GM10266 (cell line): ENCODE data around the gene HTR2A.
A peak's percentile ranks its signal among the peaks of the same experiment; 100 is the strongest.

Experiments used
- DNase-seq: peaks from one replicate; pipeline ENCODE4 v3.0.0; 2012; ENCODE audit errors: extremely low spot score
- TF ChIP-seq, protein P1 (sequence below): IDR thresholded peaks from 2 replicates; pipeline ENCODE4 v1.5.1; 2012; ENCODE audit warnings: mild to moderate bottlenecking, low read depth; ENCODE audit not compliant: control insufficient read depth, insufficient read depth; ENCODE audit errors: missing control alignments

HTR2A gene

DNA sequence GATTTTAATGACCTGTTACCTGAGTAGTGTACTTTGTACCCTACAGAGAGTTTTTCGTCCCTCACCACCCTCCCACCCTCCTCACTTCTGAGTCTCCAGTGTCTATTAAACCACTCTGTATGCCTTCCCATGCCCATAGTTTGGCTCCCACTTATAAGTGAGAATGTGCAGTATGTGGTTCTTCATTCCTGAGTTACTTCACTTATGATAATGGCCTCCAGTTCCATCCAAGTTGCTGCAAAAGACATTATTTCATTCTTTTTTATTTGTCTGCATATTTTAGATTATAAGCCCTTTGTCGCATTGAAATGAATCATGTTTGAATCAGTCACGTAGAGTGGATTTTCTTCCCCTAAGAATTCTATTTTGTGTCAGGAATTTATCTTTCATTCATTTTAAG is 12.2 kb upstream of the HTR2A start:
- TF ChIP-seq, protein P1, sequence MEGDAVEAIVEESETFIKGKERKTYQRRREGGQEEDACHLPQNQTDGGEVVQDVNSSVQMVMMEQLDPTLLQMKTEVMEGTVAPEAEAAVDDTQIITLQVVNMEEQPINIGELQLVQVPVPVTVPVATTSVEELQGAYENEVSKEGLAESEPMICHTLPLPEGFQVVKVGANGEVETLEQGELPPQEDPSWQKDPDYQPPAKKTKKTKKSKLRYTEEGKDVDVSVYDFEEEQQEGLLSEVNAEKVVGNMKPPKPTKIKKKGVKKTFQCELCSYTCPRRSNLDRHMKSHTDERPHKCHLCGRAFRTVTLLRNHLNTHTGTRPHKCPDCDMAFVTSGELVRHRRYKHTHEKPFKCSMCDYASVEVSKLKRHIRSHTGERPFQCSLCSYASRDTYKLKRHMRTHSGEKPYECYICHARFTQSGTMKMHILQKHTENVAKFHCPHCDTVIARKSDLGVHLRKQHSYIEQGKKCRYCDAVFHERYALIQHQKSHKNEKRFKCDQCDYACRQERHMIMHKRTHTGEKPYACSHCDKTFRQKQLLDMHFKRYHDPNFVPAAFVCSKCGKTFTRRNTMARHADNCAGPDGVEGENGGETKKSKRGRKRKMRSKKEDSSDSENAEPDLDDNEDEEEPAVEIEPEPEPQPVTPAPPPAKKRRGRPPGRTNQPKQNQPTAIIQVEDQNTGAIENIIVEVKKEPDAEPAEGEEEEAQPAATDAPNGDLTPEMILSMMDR: no peak
- no peak for DNase-seq

DNA sequence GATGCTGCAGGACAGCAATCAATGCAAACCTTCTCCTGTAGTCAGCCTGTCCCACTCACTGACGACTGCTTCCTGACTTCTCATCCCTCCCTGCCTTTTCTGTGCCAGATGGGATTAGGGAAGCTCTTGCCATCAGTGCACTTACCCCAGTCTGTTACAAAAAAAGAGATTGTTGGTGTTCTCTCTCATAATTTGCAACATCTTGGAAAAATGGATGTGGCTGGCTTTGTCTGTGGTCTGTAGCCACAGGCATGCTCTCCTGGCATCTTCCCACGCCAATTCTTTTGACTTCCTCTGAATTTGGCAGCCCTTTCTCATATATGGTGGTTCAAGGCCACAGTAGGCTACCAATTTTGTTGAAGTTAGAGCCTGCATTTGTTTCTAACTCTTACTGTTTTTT is 11.6 kb upstream of the HTR2A start:
- TF ChIP-seq, protein P1: no peak
- no peak for DNase-seq

- TF ChIP-seq, protein P1: no peak
- no peak for DNase-seq
Measured at GRCh38 chr13:46906405-46906804, 9.6 kb upstream of the HTR2A start.

GRCh38 chr13:46905249-46905648 is 8.4 kb upstream of the HTR2A start:
- no peak for DNase-seq
- TF ChIP-seq, protein P1: peak; percentile 50

- DNase-seq: no peak
- TF ChIP-seq, protein P1: no peak
Measured at GRCh38 chr13:46903748-46904147, 6.9 kb upstream of the HTR2A start.

DNA sequence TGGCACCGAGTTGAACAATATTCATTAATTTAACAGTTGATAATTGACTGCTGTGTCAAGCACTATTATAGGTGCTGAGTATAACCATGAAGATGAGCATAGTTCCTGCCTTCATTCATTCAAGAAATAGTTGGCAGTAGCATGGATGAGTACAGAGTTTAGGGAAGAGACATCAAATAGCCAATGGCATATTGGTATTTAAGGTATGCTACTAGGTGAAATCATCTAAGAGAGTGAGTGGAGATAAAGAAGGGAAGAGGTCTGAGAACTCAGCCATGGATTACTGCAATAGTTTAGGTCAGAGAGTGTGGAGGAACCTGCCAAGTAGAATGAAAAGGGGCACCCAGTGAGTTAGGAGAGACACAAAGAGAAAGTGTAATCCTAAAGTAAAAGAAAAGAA is 4.9 kb upstream of the HTR2A start:
- TF ChIP-seq, protein P1: no peak
- no peak for DNase-seq

DNA sequence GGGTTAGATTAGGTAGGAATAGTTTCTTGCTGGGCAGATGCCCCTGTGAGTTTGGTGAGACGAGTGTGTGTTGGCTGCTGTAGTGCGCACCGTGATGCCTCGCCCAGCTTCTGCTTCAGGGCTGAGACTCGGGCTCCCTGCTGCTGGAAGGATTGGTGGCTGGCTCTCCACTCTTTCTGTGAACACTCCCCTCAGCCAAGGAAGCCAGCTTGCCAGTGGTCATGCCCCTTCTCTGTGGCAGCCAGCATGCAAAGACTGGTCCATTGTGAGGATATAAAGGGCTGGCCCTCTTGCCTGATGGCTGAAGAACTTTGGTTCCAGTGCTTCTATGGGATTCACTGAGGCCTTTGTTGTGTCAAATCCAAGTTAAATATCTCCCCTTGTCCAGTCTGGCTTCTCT is 2.9 kb upstream of the HTR2A start:
- DNase-seq: no peak
- TF ChIP-seq, protein P1: no peak
